ENCODE results near the gene RALGPS1. TPM values are rescaled to one million over a fixed set of nuclear protein-coding genes. Genes with fewer than 3 reads are reported as not detected.
A peak's percentile ranks its signal among the peaks of the same experiment; 100 is the strongest.

The RALGPS1 gene
- total RNA-seq, 4 donors from 2014 or later, result 2.2 to 10.3 (median 5.4) TPM

DNA sequence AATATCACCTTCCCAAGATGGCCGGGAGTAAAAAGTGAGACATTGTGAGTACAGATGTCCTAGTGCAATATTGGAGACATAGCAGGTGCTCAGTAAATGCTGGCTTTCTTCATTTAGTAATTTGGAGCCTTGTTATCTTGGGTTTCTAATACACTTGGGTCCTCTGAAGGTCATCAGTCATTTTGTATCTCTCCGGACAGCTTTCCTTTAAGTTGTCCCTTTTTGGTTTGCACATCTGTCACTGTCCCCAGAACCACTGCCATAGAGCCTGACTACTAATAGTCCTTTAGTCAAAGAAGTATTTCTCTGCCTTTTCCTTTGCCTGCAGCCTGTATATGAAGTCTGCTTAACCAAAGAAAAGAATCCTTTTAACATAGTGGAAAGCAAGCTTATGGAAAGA, 215.7 kb downstream of the RALGPS1 start:
- no peaks in the 10 kb centered on the region for H3K36me3 ChIP-seq
- no peak for TF ChIP-seq POLR2A (IDR thresholded peaks at IDR 0.05)
- TF ChIP-seq, protein P1, sequence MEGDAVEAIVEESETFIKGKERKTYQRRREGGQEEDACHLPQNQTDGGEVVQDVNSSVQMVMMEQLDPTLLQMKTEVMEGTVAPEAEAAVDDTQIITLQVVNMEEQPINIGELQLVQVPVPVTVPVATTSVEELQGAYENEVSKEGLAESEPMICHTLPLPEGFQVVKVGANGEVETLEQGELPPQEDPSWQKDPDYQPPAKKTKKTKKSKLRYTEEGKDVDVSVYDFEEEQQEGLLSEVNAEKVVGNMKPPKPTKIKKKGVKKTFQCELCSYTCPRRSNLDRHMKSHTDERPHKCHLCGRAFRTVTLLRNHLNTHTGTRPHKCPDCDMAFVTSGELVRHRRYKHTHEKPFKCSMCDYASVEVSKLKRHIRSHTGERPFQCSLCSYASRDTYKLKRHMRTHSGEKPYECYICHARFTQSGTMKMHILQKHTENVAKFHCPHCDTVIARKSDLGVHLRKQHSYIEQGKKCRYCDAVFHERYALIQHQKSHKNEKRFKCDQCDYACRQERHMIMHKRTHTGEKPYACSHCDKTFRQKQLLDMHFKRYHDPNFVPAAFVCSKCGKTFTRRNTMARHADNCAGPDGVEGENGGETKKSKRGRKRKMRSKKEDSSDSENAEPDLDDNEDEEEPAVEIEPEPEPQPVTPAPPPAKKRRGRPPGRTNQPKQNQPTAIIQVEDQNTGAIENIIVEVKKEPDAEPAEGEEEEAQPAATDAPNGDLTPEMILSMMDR (IDR thresholded peaks at IDR 0.05 in 4 of 5, conservative IDR thresholded peaks at IDR 0.05 in 1 of 5), result no peak
- H3K9me3 ChIP-seq, result no peaks in the 10 kb centered on the region
- intact Hi-C loops (cut with DNase I; ENCODE audit: low total_unique reads), result loop anchor here (10.0 kb wide), 1 partner anchor 325 kb away; the partner anchor contains the start of gene ZBTB43
- peaks cover 69 to 70% of the 10 kb centered on the region in 2 donors for H3K4me1 ChIP-seq
- H3K27ac ChIP-seq, result peak overlapping the region; percentile 92 to 98 (median 94)
- H3K4me3 ChIP-seq, result no peak overlapping the region
- ATAC-seq (no peak), DNase-seq (no peak)
- H3K27me3 ChIP-seq, result no peaks in the 10 kb centered on the region
- in situ Hi-C loops (cut with MboI; ENCODE audit: low sequenced_read_pairs in 4 of 4), result no loop called here

DNA sequence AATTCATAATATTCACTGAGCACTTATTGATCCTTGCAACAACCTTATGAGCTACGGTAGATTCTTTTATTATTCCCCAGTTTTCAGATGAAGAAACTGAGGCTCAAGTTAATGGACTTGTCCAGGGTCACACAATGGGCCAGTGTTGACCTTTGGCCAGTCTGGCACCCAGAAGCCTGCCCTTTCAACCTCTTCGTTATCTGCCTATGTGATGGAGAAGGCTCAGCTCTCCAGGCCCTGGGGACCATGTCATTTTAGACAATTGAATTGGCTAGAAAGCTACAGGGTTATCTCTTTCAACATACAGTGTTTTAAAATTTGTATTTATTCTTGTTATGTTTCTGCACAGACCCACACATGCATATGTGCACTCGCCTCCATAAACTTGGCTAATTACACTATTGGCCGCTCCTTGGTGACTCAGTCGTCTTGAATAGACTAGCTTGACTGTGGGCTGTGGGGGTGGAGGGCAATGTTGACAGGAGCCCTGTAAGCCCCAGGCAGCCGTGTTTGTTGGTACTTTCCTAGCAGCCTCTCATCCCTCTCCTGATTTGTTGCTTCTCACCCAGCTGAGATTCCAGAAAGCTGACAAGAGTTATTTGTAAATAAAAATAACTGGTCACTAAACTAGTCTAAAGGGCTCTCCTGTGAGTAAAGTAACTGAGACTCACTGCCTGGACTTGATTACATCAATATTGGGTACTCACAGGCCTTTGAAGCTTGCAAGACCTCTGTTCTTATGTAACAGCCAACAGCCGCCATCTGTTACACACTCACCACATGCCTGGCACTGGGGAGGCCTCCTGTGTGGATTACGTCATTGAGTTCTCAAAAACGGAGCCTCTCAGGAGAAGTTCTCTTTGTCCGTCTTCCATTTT, 216.3 kb downstream of the RALGPS1 start:
- H3K4me3 ChIP-seq, result no peak overlapping the region
- in situ Hi-C loops (cut with MboI; ENCODE audit: low sequenced_read_pairs in 4 of 4) (no loop called here), intact Hi-C loops (cut with DNase I; ENCODE audit: low total_unique reads) (loop anchor here (10.0 kb wide), 1 partner anchor 326 kb away; the partner anchor contains the start of gene ZBTB43)
- H3K4me1 ChIP-seq, result peaks cover 74 to 76% of the 10 kb centered on the region in 2 donors
- H3K9me3 ChIP-seq, result no peaks in the 10 kb centered on the region
- TF ChIP-seq, protein P1 (IDR thresholded peaks at IDR 0.05 in 4 of 5, conservative IDR thresholded peaks at IDR 0.05 in 1 of 5), result no peak
- peak in 1 of 2 donors; percentile 30 for TF ChIP-seq POLR2A (IDR thresholded peaks at IDR 0.05)
- ATAC-seq, result peak; percentile 59 to 70
- no peaks in the 10 kb centered on the region for H3K36me3 ChIP-seq
- peak; percentile 88 to 95 for DNase-seq
- no peaks in the 10 kb centered on the region for H3K27me3 ChIP-seq
- peak overlapping the region; percentile 92 to 98 (median 94) for H3K27ac ChIP-seq

DNA sequence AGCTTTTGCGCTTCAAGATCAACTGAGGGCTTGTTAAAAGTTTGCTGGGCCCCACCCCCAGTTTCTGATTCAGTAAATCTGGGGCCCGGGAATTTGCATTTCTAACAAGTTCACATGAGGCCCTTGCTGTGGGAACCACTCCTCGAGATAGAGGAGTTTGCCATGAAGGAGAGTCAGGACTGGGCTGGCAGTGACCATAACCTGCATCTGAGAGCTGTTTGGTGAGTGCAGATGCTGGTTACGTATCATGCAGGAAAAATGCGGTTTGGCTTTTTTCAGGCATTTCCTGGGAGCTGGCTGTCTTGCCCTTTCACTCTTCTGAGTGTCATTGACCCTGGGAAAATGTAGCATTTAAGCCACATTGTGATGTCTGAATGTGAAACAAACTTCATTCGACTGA, 217.3 kb downstream of the RALGPS1 start:
- no peak for TF ChIP-seq POLR2A (IDR thresholded peaks at IDR 0.05)
- Histone ChIP-seq H3K4me1 (peaks cover 82% of the 10 kb centered on the region in 2 donors), H3K9me3 (no peaks in the 10 kb centered on the region), H3K27ac (peak overlapping the region; percentile 92 to 98 (median 94)), H3K36me3 (no peaks in the 10 kb centered on the region), H3K4me3 (no peak overlapping the region), H3K27me3 (no peaks in the 10 kb centered on the region)
- no peak for ATAC-seq
- intact Hi-C loops (cut with DNase I; ENCODE audit: low total_unique reads) (loop anchor here (10.0 kb wide), 1 partner anchor 327 kb away; the partner anchor contains the start of gene ZBTB43), in situ Hi-C loops (cut with MboI; ENCODE audit: low sequenced_read_pairs in 4 of 4) (no loop called here)
- peak in 1 of 2 donors; percentile 17 for DNase-seq

DNA sequence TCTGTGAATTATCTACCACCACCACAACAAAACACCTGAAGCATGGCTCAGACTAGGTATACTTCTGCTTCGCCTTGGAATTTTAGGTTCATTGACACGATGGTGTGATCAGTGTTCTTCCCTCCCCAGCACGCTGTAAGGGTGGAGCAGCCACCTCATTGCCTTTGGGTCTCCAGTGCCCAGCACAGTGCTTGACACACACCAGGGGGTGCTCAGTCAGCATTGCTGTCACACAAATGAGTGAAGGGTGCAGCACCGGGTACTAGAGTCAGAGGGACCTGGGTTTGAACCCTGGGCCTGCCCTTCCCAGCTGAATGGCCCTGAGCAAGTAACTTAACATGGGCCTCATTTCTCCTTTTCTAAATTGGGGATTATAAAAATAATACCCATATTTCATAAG, 217.8 kb downstream of the RALGPS1 start:
- Histone ChIP-seq H3K27ac (peak overlapping the region; percentile 92 to 98 (median 94)), H3K36me3 (no peaks in the 10 kb centered on the region), H3K9me3 (no peaks in the 10 kb centered on the region), H3K4me3 (no peak overlapping the region), H3K4me1 (peaks cover 82% of the 10 kb centered on the region in 2 donors), H3K27me3 (no peaks in the 10 kb centered on the region)
- TF ChIP-seq, protein P1 (IDR thresholded peaks at IDR 0.05 in 4 of 5, conservative IDR thresholded peaks at IDR 0.05 in 1 of 5), result no peak
- TF ChIP-seq POLR2A (IDR thresholded peaks at IDR 0.05), result no peak
- in situ Hi-C loops (cut with MboI; ENCODE audit: low sequenced_read_pairs in 4 of 4) (no loop called here), intact Hi-C loops (cut with DNase I; ENCODE audit: low total_unique reads) (loop anchor here (10.0 kb wide), 1 partner anchor 328 kb away; the partner anchor contains the start of gene ZBTB43)
- DNase-seq (peak in 1 of 2 donors; percentile 15), ATAC-seq (no peak)

All from gastrocnemius medialis (tissue), 4 donors.